Measurements from ENCODE around the gene EPHA10. TPM values are rescaled to one million over a fixed set of nuclear protein-coding genes. Genes with fewer than 3 reads are reported as not detected.

Gene EPHA10
- total RNA-seq, 1 donor from 2014 or later: 0.53 TPM

GRCh38 chr1:37755951-37756560, 8.9 kb downstream of the EPHA10 start:
- no peak for TF ChIP-seq CTCF (IDR thresholded peaks at IDR 0.05)
- Histone ChIP-seq H3K27me3 (ENCODE audit: low read depth) (peaks cover 73% of the 10 kb centered on the region), H3K4me1 (no peaks in the 10 kb centered on the region), H3K36me3 (no peaks in the 10 kb centered on the region), H3K27ac (no peak overlapping the region), H3K9me3 (no peaks in the 10 kb centered on the region), H3K4me3 (no peak overlapping the region)
- DNase-seq: no peak
- ATAC-seq: no peak
- intact Hi-C loops (cut with DNase I): no loop called here

GRCh38 chr1:37755290-37755689, 9.6 kb downstream of the EPHA10 start:
- Histone ChIP-seq H3K27me3 (ENCODE audit: low read depth) (peaks cover 77% of the 10 kb centered on the region), H3K27ac (no peak overlapping the region), H3K36me3 (no peaks in the 10 kb centered on the region), H3K9me3 (no peaks in the 10 kb centered on the region), H3K4me3 (no peak overlapping the region), H3K4me1 (no peaks in the 10 kb centered on the region)
- intact Hi-C loops (cut with DNase I): no loop called here
- no peak for TF ChIP-seq CTCF (IDR thresholded peaks at IDR 0.05)
- no peak for ATAC-seq
- DNase-seq: no peak

GRCh38 chr1:37753473-37754321, 11.2 kb downstream of the EPHA10 start:
- ATAC-seq: peak in 1 of 2 donors; percentile 23
- DNase-seq: no peak
- TF ChIP-seq CTCF (IDR thresholded peaks at IDR 0.05): no peak
- Histone ChIP-seq H3K4me3 (no peak overlapping the region), H3K27ac (no peak overlapping the region), H3K9me3 (no peaks in the 10 kb centered on the region), H3K4me1 (no peaks in the 10 kb centered on the region), H3K27me3 (ENCODE audit: low read depth) (peaks cover 76% of the 10 kb centered on the region), H3K36me3 (no peaks in the 10 kb centered on the region)
- intact Hi-C loops (cut with DNase I): no loop called here

GRCh38 chr1:37752583-37753471, 12.1 kb downstream of the EPHA10 start:
- ATAC-seq (peak; percentile 70 to 74), DNase-seq (no peak)
- TF ChIP-seq CTCF (IDR thresholded peaks at IDR 0.05): no peak
- intact Hi-C loops (cut with DNase I): no loop called here
- Histone ChIP-seq H3K27me3 (ENCODE audit: low read depth) (peaks cover 70% of the 10 kb centered on the region), H3K4me3 (peak overlapping the region; percentile 39), H3K36me3 (no peaks in the 10 kb centered on the region), H3K4me1 (no peaks in the 10 kb centered on the region), H3K9me3 (no peaks in the 10 kb centered on the region), H3K27ac (no peak overlapping the region)

GRCh38 chr1:37752213-37752582, 12.7 kb downstream of the EPHA10 start:
- no peak for ATAC-seq
- DNase-seq: no peak
- TF ChIP-seq CTCF (IDR thresholded peaks at IDR 0.05): no peak
- Histone ChIP-seq H3K36me3 (no peaks in the 10 kb centered on the region), H3K4me3 (peak overlapping the region; percentile 39), H3K27me3 (ENCODE audit: low read depth) (peaks cover 64% of the 10 kb centered on the region), H3K4me1 (no peaks in the 10 kb centered on the region), H3K27ac (no peak overlapping the region), H3K9me3 (peaks cover under 1% of the 10 kb centered on the region)
- intact Hi-C loops (cut with DNase I): no loop called here

All from lower lobe of right lung (tissue), 2 donors.